PC-3 (cell line): ENCODE measurements around the gene TMEM201.

Source experiments
- EZH2 ChIP-seq: fragments of 300-600 bp; sonication (generic); IDR thresholded peaks from one replicate; pipeline ENCODE4 v1.6.1; 2017; ENCODE audit warnings: antibody characterized with exemption, mild to moderate bottlenecking, low read length; ENCODE audit not compliant: unreplicated experiment
- TF ChIP-seq, protein P1 (sequence below): fragments of 300-600 bp; sonication (generic); conservative IDR thresholded peaks from 2 replicates; pipeline ENCODE4 v1.5.1; 2017; ENCODE audit warnings: antibody characterized with exemption, low read depth, mild to moderate bottlenecking, low read length

DNA sequence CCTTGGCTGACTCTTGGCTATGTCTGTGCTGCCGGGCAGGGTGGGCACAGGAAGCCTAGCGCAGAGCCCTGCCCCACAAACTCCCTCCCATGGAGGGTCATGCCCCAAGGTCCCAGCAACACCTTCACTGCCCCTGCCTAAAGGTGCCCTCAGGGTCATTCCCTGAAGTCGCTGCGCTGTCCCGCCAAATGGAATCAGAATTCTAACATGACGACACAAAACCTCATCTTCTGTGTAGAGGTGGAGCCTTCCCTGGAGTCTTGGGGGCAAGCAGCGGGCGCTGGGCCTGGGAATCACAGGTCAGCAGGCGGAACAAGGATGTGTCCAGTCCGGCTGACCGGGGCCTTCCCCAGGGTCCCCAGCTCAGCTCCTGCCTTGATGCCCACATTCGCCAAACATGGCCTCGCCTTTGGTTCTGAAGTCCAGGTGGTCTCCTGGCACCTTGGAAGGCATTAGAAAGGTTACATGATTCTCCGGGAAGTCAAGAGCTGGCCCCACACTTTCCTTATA, 17.3 kb downstream of the TMEM201 start:
- TF ChIP-seq, protein P1, sequence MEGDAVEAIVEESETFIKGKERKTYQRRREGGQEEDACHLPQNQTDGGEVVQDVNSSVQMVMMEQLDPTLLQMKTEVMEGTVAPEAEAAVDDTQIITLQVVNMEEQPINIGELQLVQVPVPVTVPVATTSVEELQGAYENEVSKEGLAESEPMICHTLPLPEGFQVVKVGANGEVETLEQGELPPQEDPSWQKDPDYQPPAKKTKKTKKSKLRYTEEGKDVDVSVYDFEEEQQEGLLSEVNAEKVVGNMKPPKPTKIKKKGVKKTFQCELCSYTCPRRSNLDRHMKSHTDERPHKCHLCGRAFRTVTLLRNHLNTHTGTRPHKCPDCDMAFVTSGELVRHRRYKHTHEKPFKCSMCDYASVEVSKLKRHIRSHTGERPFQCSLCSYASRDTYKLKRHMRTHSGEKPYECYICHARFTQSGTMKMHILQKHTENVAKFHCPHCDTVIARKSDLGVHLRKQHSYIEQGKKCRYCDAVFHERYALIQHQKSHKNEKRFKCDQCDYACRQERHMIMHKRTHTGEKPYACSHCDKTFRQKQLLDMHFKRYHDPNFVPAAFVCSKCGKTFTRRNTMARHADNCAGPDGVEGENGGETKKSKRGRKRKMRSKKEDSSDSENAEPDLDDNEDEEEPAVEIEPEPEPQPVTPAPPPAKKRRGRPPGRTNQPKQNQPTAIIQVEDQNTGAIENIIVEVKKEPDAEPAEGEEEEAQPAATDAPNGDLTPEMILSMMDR = no peak
- TF ChIP-seq EZH2 = no peak
